ENCODE results near the gene GAS1. TPM values are rescaled to one million over a fixed set of nuclear protein-coding genes. Genes with fewer than 3 reads are reported as not detected.

The GAS1 gene
- total and polyA plus RNA-seq, 12 donors: 4.4 to 49.0 (median 10.6) TPM

GRCh38 chr9:86991077-86991476 lies 43.8 kb upstream of the GAS1 start:
- Histone ChIP-seq H3K4me3 (no peak overlapping the region), H3K9me3 (replicated peaks in 1 of 3) (no peaks in the 10 kb centered on the region), H3K27me3 (no peaks in the 10 kb centered on the region), H3K4me1 (replicated peaks in 1 of 2) (no peaks in the 10 kb centered on the region), H3K36me3 (replicated peaks in 1 of 2) (no peaks in the 10 kb centered on the region), H3K27ac (no peak overlapping the region)
- WGBS, 4 donors: 70 to 88% (median 84%) methylated on average over 4 of the region's 4 CpGs
- DNase-seq: no peak
- TF ChIP-seq POLR2A (IDR thresholded peaks at IDR 0.05) (no peak), CTCF (IDR thresholded peaks at IDR 0.05) (no peak)
- intact Hi-C loops (cut with DNase I): no loop called here

GRCh38 chr9:86990290-86990689 lies 43.0 kb upstream of the GAS1 start:
- H3K4me3 ChIP-seq: no peak overlapping the region
- no peaks in the 10 kb centered on the region for H3K9me3 ChIP-seq (replicated peaks in 1 of 3)
- no peak for DNase-seq
- no peaks in the 10 kb centered on the region for H3K27me3 ChIP-seq
- 87 to 96% (median 90%) methylated on average over 2 of the region's 2 CpGs for WGBS, 4 donors
- no peaks in the 10 kb centered on the region for H3K36me3 ChIP-seq (replicated peaks in 1 of 2)
- H3K4me1 ChIP-seq (replicated peaks in 1 of 2): no peaks in the 10 kb centered on the region
- no peak overlapping the region for H3K27ac ChIP-seq
- intact Hi-C loops (cut with DNase I): no loop called here
- TF ChIP-seq POLR2A (IDR thresholded peaks at IDR 0.05) (no peak), CTCF (IDR thresholded peaks at IDR 0.05) (no peak)

GRCh38 chr9:86987900-86988299 lies 40.6 kb upstream of the GAS1 start:
- DNase-seq: no peak
- no peaks in the 10 kb centered on the region for H3K36me3 ChIP-seq (replicated peaks in 1 of 2)
- no peaks in the 10 kb centered on the region for H3K9me3 ChIP-seq (replicated peaks in 1 of 3)
- no peak overlapping the region for H3K4me3 ChIP-seq
- intact Hi-C loops (cut with DNase I): no loop called here
- H3K27ac ChIP-seq: no peak overlapping the region
- TF ChIP-seq CTCF (IDR thresholded peaks at IDR 0.05): no peak
- H3K4me1 ChIP-seq (replicated peaks in 1 of 2): no peaks in the 10 kb centered on the region
- no peaks in the 10 kb centered on the region for H3K27me3 ChIP-seq
- WGBS, 4 donors: 75 to 91% (median 86%) methylated on average over 2 of the region's 2 CpGs

GRCh38 chr9:86985132-86985647 lies 37.9 kb upstream of the GAS1 start:
- WGBS, 4 donors: 78 to 85% (median 80%) methylated on average over 2 of the region's 2 CpGs
- intact Hi-C loops (cut with DNase I): no loop called here
- no peak overlapping the region for H3K4me3 ChIP-seq
- no peaks in the 10 kb centered on the region for H3K36me3 ChIP-seq (replicated peaks in 1 of 2)
- H3K4me1 ChIP-seq (replicated peaks in 1 of 2): no peaks in the 10 kb centered on the region
- no peak for DNase-seq
- H3K27ac ChIP-seq: no peak overlapping the region
- no peaks in the 10 kb centered on the region for H3K27me3 ChIP-seq
- no peak for TF ChIP-seq CTCF (IDR thresholded peaks at IDR 0.05)
- TF ChIP-seq POLR2A (IDR thresholded peaks at IDR 0.05): no peak
- H3K9me3 ChIP-seq (replicated peaks in 1 of 3): no peaks in the 10 kb centered on the region
